T-cell (primary cell): ENCODE measurements around the gene B4GALT1. TPM values are rescaled to one million over a fixed set of nuclear protein-coding genes. Genes with fewer than 3 reads are reported as not detected.

Source experiments
- ATAC-seq, 4 experiments: fragments of 200-7000 bp in 3 of 4; fragments of 150-1000 bp in 1 of 4; cut with Tn5 transposase; replicated peaks in 1 of 4; 1 replicate in 3 of 4; 2 replicates in 1 of 4; pipeline ENCODE4 v1.10.0; 2021; ENCODE audit warnings: moderate library complexity in 3 of 4, mild to moderate bottlenecking in 2 of 4, moderate number of reproducible peaks in 1 of 4
- CTCF ChIA-PET, 2 donors: fragments of 300-600 bp; sonication (Branson Sonifier 250); formaldehyde crosslinking; loops; one replicate each; lab custom pipeline; 2022; ENCODE audit warnings: antibody characterized with exemption in 2 of 2; lab: Charles Lee
- POLR2A ChIA-PET, 2 donors: fragments of 300-600 bp; sonication (Branson Sonifier 250); formaldehyde crosslinking; loops; one replicate each; lab custom pipeline; 2022; ENCODE audit warnings: antibody characterized with exemption in 2 of 2; lab: Charles Lee
- DNase-seq, 35 experiments: peaks; one replicate each; pipeline versions ENCODE4 v3.0.0 to v3.0.0-alpha.2; 2013 to 2023
- H3K27ac ChIP-seq: one replicate; pipeline ENCODE4 v1.5.1; 2013; ENCODE audit warnings: low read length
- H3K27me3 ChIP-seq, 2 experiments: replicated peaks in 1 of 2; 1 replicate in 1 of 2; 2 replicates in 1 of 2; pipeline versions ENCODE4 v1.6.1 to v1.7.0; 2013; ENCODE audit warnings: low read length in 1 of 2, mixed read lengths in 1 of 2; ENCODE audit not compliant: control insufficient read depth in 2 of 2, insufficient read depth in 2 of 2; ENCODE audit errors: extremely low read depth in 1 of 2
- H3K36me3 ChIP-seq, 2 donors: 1 replicate in 1 of 2; 2 replicates in 1 of 2; pipeline versions ENCODE4 v1.6.1 to v1.7.0; 2013; ENCODE audit warnings: low read length in 1 of 2; ENCODE audit not compliant: control insufficient read depth in 2 of 2, insufficient read depth in 1 of 2; ENCODE audit errors: extremely low read depth in 1 of 2
- H3K4me1 ChIP-seq, 2 experiments: 1 replicate in 1 of 2; 2 replicates in 1 of 2; pipeline versions ENCODE4 v1.6.1 to v1.7.0; 2013; ENCODE audit warnings: low read length in 2 of 2, mixed read lengths in 1 of 2; ENCODE audit not compliant: insufficient read depth in 2 of 2, control insufficient read depth in 1 of 2; ENCODE audit errors: extremely low read depth in 1 of 2
- H3K4me3 ChIP-seq, 2 donors: 1 replicate in 1 of 2; 2 replicates in 1 of 2; pipeline versions ENCODE4 v1.5.1 to v1.7.0; 2013; ENCODE audit warnings: mild to moderate bottlenecking in 2 of 2, low read length in 1 of 2, moderate library complexity in 1 of 2; ENCODE audit not compliant: control insufficient read depth in 1 of 2; ENCODE audit errors: extremely low read depth in 1 of 2
- H3K9me3 ChIP-seq: 2 replicates; pipeline ENCODE4 v1.7.0; 2013
- H3K27ac Mint-ChIP-seq, 2 donors: one replicate each; pipeline ENCODE4 v1.8.0; 2020 to 2021; ENCODE audit warnings: mild to moderate bottlenecking in 2 of 2, mixed read lengths in 2 of 2
- H3K27me3 Mint-ChIP-seq, 2 donors: one replicate each; pipeline ENCODE4 v1.8.0; 2021 to 2022; ENCODE audit warnings: mixed read lengths in 2 of 2
- H3K36me3 Mint-ChIP-seq: one replicate; pipeline ENCODE4 v1.8.0; 2021; ENCODE audit warnings: mixed read lengths
- H3K4me1 Mint-ChIP-seq, 3 donors: one replicate each; pipeline ENCODE4 v1.8.0; 2020 to 2022; ENCODE audit warnings: mixed read lengths in 3 of 3, mild to moderate bottlenecking in 1 of 3
- H3K4me3 Mint-ChIP-seq, 3 donors: one replicate each; pipeline ENCODE4 v1.8.0; 2020 to 2022; ENCODE audit warnings: mild to moderate bottlenecking in 3 of 3, mixed read lengths in 3 of 3, moderate library complexity in 3 of 3
- H3K9me3 Mint-ChIP-seq, 3 donors: one replicate each; pipeline ENCODE4 v1.8.0; 2020 to 2022; ENCODE audit warnings: mixed read lengths in 3 of 3
- WGBS: methylation state at CpG from one replicate; pipeline ENCODE4 v1.1.5; 2013; ENCODE audit warnings: missing lambda C conversion rate; ENCODE audit not compliant: insufficient coverage; 5-methylcytosine and 5-hydroxymethylcytosine counted together
- total RNA-seq, 35 experiments: library from RNA in 6 of 35; stranded (reverse) in 6 of 35; fragments of 120-200 nt in 1 of 35; gene quantifications; one replicate each; pipeline versions ENCODE4 v1.2.1 to v1.2.4 and lab custom pipeline; 2013 to 2026

The B4GALT1 gene
- total RNA-seq = 10 to 100 TPM; 33.2 to 85.3 (median 44.1) TPM
- 39.2 TPM for total RNA-seq (2013)
- 28.6 to 190 (median 60.8) reads per million in 29 experiments for total RNA-seq (lab: John Stamatoyannopoulos, UW)

GRCh38 chr9:33167084-33167971 lies at the start of gene B4GALT1:
Gene B4GALT1 (minus strand): TSS chr9:33167336. CDS start chr9:33167169, 167 bp downstream.
- DNase-seq = peak; percentile 88 to 98 (median 95)
- Histone ChIP-seq H3K9me3 (no peaks in the 10 kb centered on the region), H3K27ac (peak within 1 kb of the TSS; percentile 98), H3K4me3 (peak within 1 kb of the TSS; percentile 84 to 97), H3K27me3 (no peaks in the 10 kb centered on the region), H3K4me1 (peaks cover 34 to 55% of the 10 kb centered on the region in 2 experiments), H3K36me3 (peaks cover 0 to 3% of the 10 kb centered on the region in 2 donors)
- H3K4me3 Mint-ChIP-seq = peak within 1 kb of the TSS; percentile 86 to 97 (median 96)
- no peaks in the 10 kb centered on the region for H3K9me3 Mint-ChIP-seq
- WGBS = 0% methylated on average over 63 of the region's 101 CpGs
- H3K36me3 Mint-ChIP-seq = no peaks in the 10 kb centered on the region
- peak within 1 kb of the TSS; percentile 99 for H3K27ac Mint-ChIP-seq
- ChIA-PET CTCF (interaction anchor here (0.6 to 2.8 kb wide), 7 partner anchors 8 to 145 kb away, joined by 3 to 8 read pairs (median 3); no protein-coding TSS in a partner anchor), POLR2A (interaction anchor here (0.6 to 1.4 kb wide), 5 partner anchors 12 to 26 kb away, joined by 5 to 15 read pairs (median 7); no protein-coding TSS in a partner anchor)
- no peaks in the 10 kb centered on the region for H3K27me3 Mint-ChIP-seq
- peaks cover 61 to 63% (median 61%) of the 10 kb centered on the region in 3 donors for H3K4me1 Mint-ChIP-seq
- peak; percentile 85 to 91 (median 86) for ATAC-seq

- H3K9me3 Mint-ChIP-seq = no peaks in the 10 kb centered on the region
- ChIA-PET POLR2A (interaction anchor here in 1 of 2 donors (0.8 kb wide), 1 partner anchor 148 kb away, joined by 3 read pairs; no protein-coding TSS in a partner anchor), CTCF (no interaction called here)
- no peaks in the 10 kb centered on the region for H3K27me3 ChIP-seq
- H3K4me3 Mint-ChIP-seq = no peak overlapping the region
- DNase-seq (no peak), ATAC-seq (no peak)
- no peaks in the 10 kb centered on the region for H3K9me3 ChIP-seq
- no peaks in the 10 kb centered on the region for H3K4me1 ChIP-seq
- no peaks in the 10 kb centered on the region for H3K36me3 ChIP-seq
- WGBS = 92% methylated on average over 2 of the region's 3 CpGs
- H3K4me3 ChIP-seq = no peak overlapping the region
- H3K27ac ChIP-seq = no peak overlapping the region
- no peaks in the 10 kb centered on the region for H3K4me1 Mint-ChIP-seq
- no peaks in the 10 kb centered on the region for H3K27me3 Mint-ChIP-seq
- no peaks in the 10 kb centered on the region for H3K36me3 Mint-ChIP-seq
- no peak overlapping the region for H3K27ac Mint-ChIP-seq
Measured at GRCh38 chr9:33211695-33212393, 44.7 kb upstream of the B4GALT1 start.

GRCh38 chr9:33210006-33210715 lies 43.0 kb upstream of the B4GALT1 start:
- no CpG with 5 or more reads among the region's 4 CpGs for WGBS

GRCh38 chr9:33209394-33209793 lies 42.3 kb upstream of the B4GALT1 start:
- Mint-ChIP-seq H3K27ac (no peak overlapping the region), H3K27me3 (no peaks in the 10 kb centered on the region), H3K4me1 (no peaks in the 10 kb centered on the region), H3K36me3 (no peaks in the 10 kb centered on the region), H3K9me3 (no peaks in the 10 kb centered on the region), H3K4me3 (no peak overlapping the region)
- ATAC-seq = no peak
- Histone ChIP-seq H3K27ac (no peak overlapping the region), H3K4me1 (no peaks in the 10 kb centered on the region), H3K4me3 (no peak overlapping the region), H3K9me3 (no peaks in the 10 kb centered on the region), H3K27me3 (no peaks in the 10 kb centered on the region), H3K36me3 (no peaks in the 10 kb centered on the region)
- DNase-seq = no peak
- no CpG with 5 or more reads among the region's 1 CpG for WGBS
- ChIA-PET POLR2A (no interaction called here), CTCF (no interaction called here)

More at GRCh38 chr9:33210006-33210715, 43.0 kb upstream of the B4GALT1 start:
- Mint-ChIP-seq H3K27me3 (no peaks in the 10 kb centered on the region), H3K4me3 (no peak overlapping the region), H3K9me3 (no peaks in the 10 kb centered on the region), H3K36me3 (no peaks in the 10 kb centered on the region), H3K27ac (no peak overlapping the region), H3K4me1 (no peaks in the 10 kb centered on the region)
- H3K9me3 ChIP-seq = no peaks in the 10 kb centered on the region
- no peak overlapping the region for H3K27ac ChIP-seq
- H3K4me1 ChIP-seq = no peaks in the 10 kb centered on the region
- ChIA-PET POLR2A (no interaction called here), CTCF (no interaction called here)
- no peaks in the 10 kb centered on the region for H3K27me3 ChIP-seq
- ATAC-seq (no peak), DNase-seq (no peak)
- no peaks in the 10 kb centered on the region for H3K36me3 ChIP-seq
- no peak overlapping the region for H3K4me3 ChIP-seq

GRCh38 chr9:33202552-33203201 lies 35.5 kb upstream of the B4GALT1 start:
- H3K4me1 Mint-ChIP-seq = peaks cover 7 to 11% (median 11%) of the 10 kb centered on the region in 3 donors
- WGBS = 35% methylated on average over 5 of the region's 11 CpGs
- DNase-seq = peak in 31 of 35 experiments; percentile 3 to 64 (median 32)
- Histone ChIP-seq H3K4me1 (peaks cover 0 to 12% of the 10 kb centered on the region in 2 experiments), H3K4me3 (no peak overlapping the region), H3K36me3 (no peaks in the 10 kb centered on the region), H3K9me3 (no peaks in the 10 kb centered on the region), H3K27ac (no peak overlapping the region), H3K27me3 (peaks cover 0 to 7% of the 10 kb centered on the region in 2 experiments)
- H3K9me3 Mint-ChIP-seq = no peaks in the 10 kb centered on the region
- no peaks in the 10 kb centered on the region for H3K27me3 Mint-ChIP-seq
- no peaks in the 10 kb centered on the region for H3K36me3 Mint-ChIP-seq
- peak in 2 of 4 experiments; percentile 62 to 90 for ATAC-seq
- no peak overlapping the region for H3K4me3 Mint-ChIP-seq
- H3K27ac Mint-ChIP-seq = no peak overlapping the region
- POLR2A ChIA-PET = interaction anchor here in 1 of 2 donors (1.1 kb wide), 1 partner anchor 163 kb away, joined by 3 read pairs; no protein-coding TSS in a partner anchor
- CTCF ChIA-PET = interaction anchor here in 1 of 2 donors (0.6 kb wide), 1 partner anchor 273 kb away, joined by 6 read pairs; no protein-coding TSS in a partner anchor
